ENCODE data around the gene PKD2L1. TPM values are rescaled to one million over a fixed set of nuclear protein-coding genes. Genes with fewer than 3 reads are reported as not detected.
"Not testable (repeated sequence)": the region's sequence is repeated elsewhere in the genome, so short reads cannot be mapped to it uniquely, and the experiment has no call there.

The PKD2L1 gene
- total RNA-seq, 1 donor from 2014 or later: not detected

DNA sequence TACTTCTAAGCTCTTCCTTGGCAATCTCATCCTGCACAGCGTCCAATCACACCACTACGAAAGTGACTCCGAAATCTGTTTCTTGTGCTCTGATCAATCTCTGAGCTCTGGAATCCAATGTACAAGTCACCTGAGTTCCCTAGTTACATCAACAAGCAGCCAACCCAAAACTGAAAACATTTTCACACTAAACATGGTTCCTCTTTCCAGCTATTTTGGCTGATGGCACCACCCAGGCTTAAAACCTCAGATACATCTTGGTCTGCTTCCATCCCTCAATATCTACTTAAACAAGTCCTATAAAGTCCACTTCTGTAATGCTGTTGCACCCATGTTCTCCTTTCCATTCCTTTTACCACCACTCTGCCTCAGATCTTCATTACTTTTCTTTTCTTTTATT lies 47.1 kb downstream of the PKD2L1 start:
- Mint-ChIP-seq H3K27me3 (no peaks in the 10 kb centered on the region), H3K9me3 (no peaks in the 10 kb centered on the region), H3K27ac (no peak overlapping the region), H3K36me3 (peaks cover 19% of the 10 kb centered on the region), H3K4me3 (no peak overlapping the region), H3K4me1 (ENCODE audit: unreplicated experiment) (peaks cover 18% of the 10 kb centered on the region)
- TF ChIP-seq, protein P1, sequence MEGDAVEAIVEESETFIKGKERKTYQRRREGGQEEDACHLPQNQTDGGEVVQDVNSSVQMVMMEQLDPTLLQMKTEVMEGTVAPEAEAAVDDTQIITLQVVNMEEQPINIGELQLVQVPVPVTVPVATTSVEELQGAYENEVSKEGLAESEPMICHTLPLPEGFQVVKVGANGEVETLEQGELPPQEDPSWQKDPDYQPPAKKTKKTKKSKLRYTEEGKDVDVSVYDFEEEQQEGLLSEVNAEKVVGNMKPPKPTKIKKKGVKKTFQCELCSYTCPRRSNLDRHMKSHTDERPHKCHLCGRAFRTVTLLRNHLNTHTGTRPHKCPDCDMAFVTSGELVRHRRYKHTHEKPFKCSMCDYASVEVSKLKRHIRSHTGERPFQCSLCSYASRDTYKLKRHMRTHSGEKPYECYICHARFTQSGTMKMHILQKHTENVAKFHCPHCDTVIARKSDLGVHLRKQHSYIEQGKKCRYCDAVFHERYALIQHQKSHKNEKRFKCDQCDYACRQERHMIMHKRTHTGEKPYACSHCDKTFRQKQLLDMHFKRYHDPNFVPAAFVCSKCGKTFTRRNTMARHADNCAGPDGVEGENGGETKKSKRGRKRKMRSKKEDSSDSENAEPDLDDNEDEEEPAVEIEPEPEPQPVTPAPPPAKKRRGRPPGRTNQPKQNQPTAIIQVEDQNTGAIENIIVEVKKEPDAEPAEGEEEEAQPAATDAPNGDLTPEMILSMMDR (conservative IDR thresholded peaks at IDR 0.05): no peak
- DNase-seq (ENCODE audit: extremely low spot score, unreplicated experiment): no peak

DNA sequence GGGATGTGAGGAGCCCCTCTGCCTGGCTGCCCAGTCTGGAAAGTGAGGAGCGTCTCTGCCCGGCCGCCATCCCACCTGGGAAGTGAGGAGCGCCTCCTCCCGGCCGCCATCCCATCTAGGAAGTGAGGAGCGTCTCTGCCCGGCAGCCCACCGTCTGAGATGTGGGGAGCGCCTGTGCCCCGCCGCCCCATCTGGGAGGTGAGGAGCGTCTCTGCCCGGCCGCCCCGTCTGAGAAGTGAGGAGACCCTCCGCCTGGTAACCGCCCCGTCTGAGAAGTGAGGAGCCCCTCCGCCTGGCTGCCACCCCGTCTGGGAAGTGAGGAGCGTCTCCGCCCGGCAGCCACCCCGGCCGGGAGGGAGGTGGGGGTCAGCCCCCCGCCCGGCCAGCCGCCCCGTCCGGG lies 53.1 kb downstream of the PKD2L1 start:
- not testable (repeated sequence) for H3K4me1 Mint-ChIP-seq (ENCODE audit: unreplicated experiment); H3K27me3 Mint-ChIP-seq; DNase-seq (ENCODE audit: extremely low spot score, unreplicated experiment); H3K4me3 Mint-ChIP-seq; H3K9me3 Mint-ChIP-seq; H3K27ac Mint-ChIP-seq
- H3K36me3 Mint-ChIP-seq: peaks cover 37% of the 10 kb centered on the region

DNA sequence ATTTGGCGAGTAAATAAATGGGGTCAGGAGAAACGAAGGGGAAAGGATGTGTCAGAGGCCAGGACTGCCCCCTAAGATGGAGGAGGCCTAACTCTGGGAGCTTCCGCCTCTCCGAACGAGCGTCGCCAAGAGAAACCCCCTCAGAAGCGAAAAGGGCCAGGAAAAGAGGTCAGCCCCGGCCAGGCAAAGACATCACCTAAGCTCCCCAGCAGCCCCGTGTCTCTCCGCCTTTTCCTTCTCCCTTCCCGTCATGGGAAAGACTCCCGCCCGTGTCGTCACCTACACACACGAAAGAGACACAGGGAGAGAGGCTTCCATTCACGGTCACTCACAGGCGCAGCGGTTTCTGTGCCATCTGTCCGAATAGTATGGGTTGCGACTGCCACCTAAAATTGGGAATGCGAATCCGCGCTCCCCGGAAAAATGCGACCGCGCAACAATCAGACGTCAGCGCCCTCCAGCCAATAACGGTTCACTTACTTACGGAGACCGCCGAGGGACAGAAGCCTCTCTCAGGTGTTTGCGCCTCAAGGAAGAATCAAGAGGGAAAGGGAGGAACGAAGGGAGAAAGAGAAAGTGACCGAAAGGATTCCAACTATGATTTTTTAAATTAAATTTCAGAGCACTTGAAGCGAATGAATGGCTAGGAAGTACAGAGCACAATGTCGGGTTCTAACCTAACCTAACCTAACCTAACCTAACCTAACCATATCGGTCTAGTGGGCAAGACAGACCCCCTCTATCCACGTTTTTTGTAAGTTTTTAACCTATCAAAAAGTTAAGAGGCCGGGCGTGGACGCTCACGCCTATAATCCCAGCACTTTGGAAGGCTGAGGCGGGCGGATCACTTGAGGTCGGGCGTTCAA lies 62.6 kb downstream of the PKD2L1 start, which contains the start of gene CWF19L1:
Gene CWF19L1 (minus strand): TSS at position 400 of the 866 bp plus-strand sequence. CDS start 45 bp downstream, at position 355.
- Mint-ChIP-seq H3K36me3 (peaks cover 6% of the 10 kb centered on the region), H3K27me3 (no peaks in the 10 kb centered on the region), H3K4me3 (peak within 1 kb of the TSS; percentile 99), H3K9me3 (no peaks in the 10 kb centered on the region), H3K27ac (peak within 1 kb of the TSS; percentile 96), H3K4me1 (ENCODE audit: unreplicated experiment) (peaks cover 5% of the 10 kb centered on the region)
- TF ChIP-seq, protein P1 (conservative IDR thresholded peaks at IDR 0.05): no peak
- peak; percentile 84 for DNase-seq (ENCODE audit: extremely low spot score, unreplicated experiment)

DNA sequence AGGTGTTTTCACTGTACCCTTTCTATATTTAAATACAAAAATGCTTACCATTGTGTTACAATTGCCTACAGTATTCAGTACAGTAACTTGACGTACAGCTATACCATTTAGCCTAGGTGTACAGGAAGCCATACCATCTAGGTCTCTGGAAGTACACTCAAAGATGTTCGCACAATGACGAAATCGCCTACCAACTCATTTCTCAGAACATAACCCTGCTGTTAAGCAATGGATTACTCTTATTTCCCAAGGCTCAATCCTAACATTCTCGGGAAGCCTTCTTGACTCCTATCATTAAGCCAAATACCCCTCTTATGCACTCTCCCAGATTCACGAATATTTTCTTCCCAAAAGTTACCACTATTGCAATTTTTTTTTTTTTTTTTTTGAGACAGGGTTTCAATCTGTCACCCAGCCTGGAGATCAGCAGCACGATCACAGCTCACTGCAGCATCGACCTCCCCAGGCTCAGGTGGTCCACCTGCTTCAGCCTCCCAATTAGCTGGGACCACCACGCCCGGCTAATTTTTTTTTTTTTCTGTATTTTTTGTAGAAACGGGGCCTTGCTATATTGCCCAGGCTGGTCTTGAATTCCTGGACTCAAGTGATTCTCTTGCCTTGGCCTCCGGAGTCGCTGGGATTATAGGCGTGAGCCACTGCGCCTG lies 64.1 kb downstream of the PKD2L1 start:
- Mint-ChIP-seq H3K4me1 (ENCODE audit: unreplicated experiment) (peaks cover 5% of the 10 kb centered on the region), H3K27ac (no peak overlapping the region), H3K36me3 (peaks cover 7% of the 10 kb centered on the region), H3K4me3 (peak overlapping the region; percentile 80), H3K27me3 (no peaks in the 10 kb centered on the region), H3K9me3 (no peaks in the 10 kb centered on the region)
- TF ChIP-seq, protein P1 (conservative IDR thresholded peaks at IDR 0.05): no peak
- no peak for DNase-seq (ENCODE audit: extremely low spot score, unreplicated experiment)

DNA sequence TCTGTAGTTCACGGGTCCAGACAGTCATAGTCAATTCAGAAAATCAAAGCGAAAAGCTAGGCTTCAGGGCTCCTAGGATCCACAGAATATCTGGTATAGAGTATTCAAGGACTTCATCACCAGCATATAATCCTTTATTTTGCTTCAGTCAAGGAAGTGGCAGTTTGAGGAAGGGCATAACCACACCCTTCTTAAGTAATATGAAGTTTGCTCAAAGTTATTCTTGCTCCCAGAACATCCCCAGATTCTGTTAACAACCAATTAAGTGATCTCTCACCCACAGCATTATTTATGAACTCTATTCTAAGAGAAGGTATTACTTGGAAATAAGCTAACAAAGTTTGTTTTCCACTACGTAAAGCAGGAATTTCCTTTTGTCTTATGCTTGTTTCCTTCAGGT lies 75.8 kb downstream of the PKD2L1 start:
- Mint-ChIP-seq H3K36me3 (peaks cover 30% of the 10 kb centered on the region), H3K27ac (no peak overlapping the region), H3K4me1 (ENCODE audit: unreplicated experiment) (no peaks in the 10 kb centered on the region), H3K27me3 (no peaks in the 10 kb centered on the region), H3K9me3 (no peaks in the 10 kb centered on the region), H3K4me3 (no peak overlapping the region)
- TF ChIP-seq, protein P1 (conservative IDR thresholded peaks at IDR 0.05): no peak
- no peak for DNase-seq (ENCODE audit: extremely low spot score, unreplicated experiment)

DNA sequence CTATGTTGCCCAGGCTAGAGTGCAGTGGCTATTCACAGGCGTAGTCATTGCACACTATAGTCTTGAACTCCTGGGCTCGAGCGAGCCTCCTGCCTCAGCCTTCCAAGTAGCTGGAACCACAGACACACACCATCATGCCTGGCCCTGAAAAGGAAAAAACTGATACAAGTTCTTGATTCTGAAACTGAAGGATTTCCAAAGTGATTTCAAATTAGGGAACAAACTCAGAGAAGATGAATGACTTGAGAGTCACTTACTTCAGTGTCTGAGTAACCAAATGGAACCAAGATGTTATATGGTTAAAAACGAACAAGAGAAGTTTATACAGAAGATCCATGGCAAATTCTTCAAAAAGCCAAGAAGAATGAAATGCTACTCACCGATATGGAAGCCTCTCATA lies 77.0 kb downstream of the PKD2L1 start:
- Mint-ChIP-seq H3K4me3 (no peak overlapping the region), H3K27ac (no peak overlapping the region), H3K36me3 (peaks cover 24% of the 10 kb centered on the region), H3K27me3 (no peaks in the 10 kb centered on the region), H3K4me1 (ENCODE audit: unreplicated experiment) (no peaks in the 10 kb centered on the region), H3K9me3 (no peaks in the 10 kb centered on the region)
- TF ChIP-seq, protein P1 (conservative IDR thresholded peaks at IDR 0.05): no peak
- no peak for DNase-seq (ENCODE audit: extremely low spot score, unreplicated experiment)
